Stimulated activated naive CD8-positive, alpha-beta T cell treated with anti-CD3 and anti-CD28 coated beads, Interleukin-15, Interleukin-2, amounts not matched to agents 100 ng/mL and 50 ng/mL, for 24 hours (primary cell): ENCODE measurements around the gene SERTAD2.
A peak's percentile ranks its signal among the peaks of the same experiment; 100 is the strongest.

ENCODE experiments used
- H3K27ac Mint-ChIP-seq: one replicate; pipeline ENCODE4 v1.8.0; 2021; ENCODE audit warnings: mild to moderate bottlenecking, mixed read lengths
- H3K27me3 Mint-ChIP-seq: one replicate; pipeline ENCODE4 v1.8.0; 2021; ENCODE audit warnings: mixed read lengths
- H3K36me3 Mint-ChIP-seq: one replicate; pipeline ENCODE4 v1.8.0; 2021; ENCODE audit warnings: low read depth, mixed read lengths
- H3K4me1 Mint-ChIP-seq: one replicate; pipeline ENCODE4 v1.8.0; 2021; ENCODE audit warnings: low read depth, mixed read lengths
- H3K4me3 Mint-ChIP-seq: one replicate; pipeline ENCODE4 v1.8.0; 2021; ENCODE audit warnings: mild to moderate bottlenecking, mixed read lengths
- H3K9me3 Mint-ChIP-seq: one replicate; pipeline ENCODE4 v1.8.0; 2021; ENCODE audit warnings: mixed read lengths

Gene SERTAD2

GRCh38 chr2:64661741-64662169 lies 8.0 kb upstream of the SERTAD2 start:
- Mint-ChIP-seq H3K9me3 (no peaks in the 10 kb centered on the region), H3K4me1 (peaks cover 67% of the 10 kb centered on the region), H3K27ac (peak overlapping the region; percentile 45), H3K27me3 (no peaks in the 10 kb centered on the region), H3K4me3 (no peak overlapping the region), H3K36me3 (peaks cover 3% of the 10 kb centered on the region)

DNA sequence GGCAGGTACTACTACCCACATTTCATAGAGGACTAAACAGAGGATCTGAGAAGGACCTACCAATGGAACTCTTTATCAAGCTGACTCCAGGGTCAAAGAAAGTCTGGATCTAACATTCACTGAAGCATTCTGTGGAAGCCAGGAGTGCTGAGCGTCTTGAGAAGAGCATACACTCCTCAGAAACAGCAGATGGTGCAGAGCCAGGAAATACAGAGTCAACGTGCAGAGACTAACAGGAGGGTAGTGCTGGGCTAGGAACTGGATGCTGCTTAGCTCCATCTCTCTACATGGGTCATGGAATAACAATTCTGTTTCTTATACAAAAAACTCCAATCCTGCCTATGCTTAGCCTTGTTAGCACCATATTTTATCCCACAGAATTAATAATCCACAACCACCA lies 5.5 kb upstream of the SERTAD2 start:
- Mint-ChIP-seq H3K4me3 (no peak overlapping the region), H3K36me3 (peaks cover 3% of the 10 kb centered on the region), H3K4me1 (peaks cover 82% of the 10 kb centered on the region), H3K27ac (no peak overlapping the region), H3K9me3 (no peaks in the 10 kb centered on the region), H3K27me3 (no peaks in the 10 kb centered on the region)

DNA sequence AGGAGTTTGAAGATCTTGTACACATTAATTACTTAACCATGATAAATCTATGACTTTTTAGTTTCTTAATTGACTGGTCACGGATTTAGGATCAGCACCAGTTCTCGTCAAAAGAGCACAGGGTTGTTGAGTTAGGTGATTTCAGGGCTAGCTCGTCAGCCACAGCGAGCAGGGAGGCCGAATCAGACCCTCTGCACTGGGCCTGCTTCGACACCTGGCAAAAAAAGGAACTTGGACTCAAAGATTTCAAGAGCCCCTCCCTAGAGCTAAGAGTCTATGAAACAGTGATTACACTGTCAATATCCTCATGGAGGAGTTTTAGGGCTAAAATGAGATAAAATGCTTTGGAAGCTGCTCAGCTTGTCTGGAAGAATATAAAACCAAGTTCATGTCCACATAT lies 4.6 kb upstream of the SERTAD2 start:
- Mint-ChIP-seq H3K4me1 (peaks cover 74% of the 10 kb centered on the region), H3K9me3 (no peaks in the 10 kb centered on the region), H3K4me3 (no peak overlapping the region), H3K27ac (peak overlapping the region; percentile 43), H3K27me3 (no peaks in the 10 kb centered on the region), H3K36me3 (no peaks in the 10 kb centered on the region)

DNA sequence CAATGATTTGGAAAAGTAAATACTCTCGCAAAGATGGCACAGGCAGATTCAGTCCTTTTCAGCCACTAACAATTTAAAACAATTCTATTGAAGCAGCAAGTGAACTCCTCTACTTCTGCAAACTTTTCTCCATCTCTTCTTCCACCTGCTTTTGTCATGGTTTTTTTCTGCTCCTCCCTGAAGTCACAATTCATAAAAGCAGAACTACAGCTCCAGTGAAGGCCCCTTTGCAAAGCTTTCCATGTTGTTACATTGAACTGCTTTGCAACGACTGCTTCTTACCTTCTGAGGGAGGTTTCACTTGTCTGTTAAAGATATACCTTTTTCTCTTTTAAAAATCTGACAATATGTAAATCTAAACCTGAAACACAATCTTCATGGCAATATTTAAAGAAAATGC lies 3.7 kb upstream of the SERTAD2 start:
- H3K4me3 Mint-ChIP-seq: no peak overlapping the region
- no peaks in the 10 kb centered on the region for H3K9me3 Mint-ChIP-seq
- H3K27ac Mint-ChIP-seq: no peak overlapping the region
- H3K4me1 Mint-ChIP-seq: peaks cover 76% of the 10 kb centered on the region
- no peaks in the 10 kb centered on the region for H3K36me3 Mint-ChIP-seq
- H3K27me3 Mint-ChIP-seq: no peaks in the 10 kb centered on the region

GRCh38 chr2:64656379-64656778 lies 2.7 kb upstream of the SERTAD2 start:
- Mint-ChIP-seq H3K4me3 (no peak overlapping the region), H3K27ac (no peak overlapping the region)

DNA sequence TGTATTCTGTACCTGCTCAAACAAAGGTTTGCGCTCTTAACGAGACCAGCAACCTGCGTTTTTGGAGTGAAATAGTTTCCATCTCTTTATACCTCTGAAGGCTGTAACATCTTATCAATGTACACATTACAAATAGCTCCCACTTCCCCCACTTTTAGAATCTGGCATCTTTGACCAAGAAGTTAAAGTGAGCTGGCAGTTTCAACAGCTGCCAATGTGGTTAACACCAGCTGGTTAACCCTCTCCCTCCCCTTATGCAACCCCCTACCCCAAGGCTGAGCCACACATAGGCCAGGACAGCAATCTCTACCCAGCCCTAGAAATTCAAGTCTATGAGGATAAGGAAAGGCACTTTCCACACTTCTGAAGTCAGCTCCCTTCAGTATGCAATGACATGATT lies 2.2 kb upstream of the SERTAD2 start:
- Mint-ChIP-seq H3K4me1 (peaks cover 79% of the 10 kb centered on the region), H3K36me3 (no peaks in the 10 kb centered on the region), H3K9me3 (no peaks in the 10 kb centered on the region), H3K27ac (peak overlapping the region; percentile 84), H3K27me3 (no peaks in the 10 kb centered on the region), H3K4me3 (peak overlapping the region; percentile 80)

More at GRCh38 chr2:64656379-64656778, 2.7 kb upstream of the SERTAD2 start:
- Mint-ChIP-seq H3K4me1 (peaks cover 76% of the 10 kb centered on the region), H3K27me3 (no peaks in the 10 kb centered on the region), H3K36me3 (no peaks in the 10 kb centered on the region), H3K9me3 (no peaks in the 10 kb centered on the region)

DNA sequence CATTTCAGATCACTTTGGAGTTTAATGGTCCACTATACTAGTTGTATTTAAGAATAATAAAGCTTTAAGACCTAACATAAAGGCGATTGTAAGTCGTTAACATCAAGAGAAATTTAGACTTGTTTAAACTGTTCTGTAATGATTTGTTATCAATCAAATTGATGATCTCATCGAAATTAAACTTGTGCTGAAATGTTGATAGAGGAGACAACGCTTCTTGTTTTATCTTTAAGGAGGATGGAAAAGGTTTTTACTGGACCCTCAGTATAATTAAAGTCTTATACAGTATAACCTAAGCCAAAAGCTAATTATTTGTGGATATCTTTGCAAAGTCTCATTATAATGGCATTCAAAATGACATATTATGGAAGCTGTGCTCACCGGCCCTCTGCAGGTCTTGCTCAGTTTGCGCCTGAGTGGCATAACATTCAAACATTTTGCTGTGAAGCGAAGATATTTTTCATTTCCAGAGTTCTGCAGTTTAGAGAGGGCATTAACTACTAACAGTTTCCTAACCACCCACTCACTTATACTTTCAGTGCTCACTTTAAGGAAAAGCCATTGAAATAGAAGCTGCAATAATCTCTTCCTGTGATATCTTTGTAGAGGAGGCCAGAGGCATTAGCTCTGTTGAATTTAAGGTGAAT lies 1.4 kb upstream of the SERTAD2 start:
- H3K4me1 Mint-ChIP-seq: peaks cover 82% of the 10 kb centered on the region

DNA sequence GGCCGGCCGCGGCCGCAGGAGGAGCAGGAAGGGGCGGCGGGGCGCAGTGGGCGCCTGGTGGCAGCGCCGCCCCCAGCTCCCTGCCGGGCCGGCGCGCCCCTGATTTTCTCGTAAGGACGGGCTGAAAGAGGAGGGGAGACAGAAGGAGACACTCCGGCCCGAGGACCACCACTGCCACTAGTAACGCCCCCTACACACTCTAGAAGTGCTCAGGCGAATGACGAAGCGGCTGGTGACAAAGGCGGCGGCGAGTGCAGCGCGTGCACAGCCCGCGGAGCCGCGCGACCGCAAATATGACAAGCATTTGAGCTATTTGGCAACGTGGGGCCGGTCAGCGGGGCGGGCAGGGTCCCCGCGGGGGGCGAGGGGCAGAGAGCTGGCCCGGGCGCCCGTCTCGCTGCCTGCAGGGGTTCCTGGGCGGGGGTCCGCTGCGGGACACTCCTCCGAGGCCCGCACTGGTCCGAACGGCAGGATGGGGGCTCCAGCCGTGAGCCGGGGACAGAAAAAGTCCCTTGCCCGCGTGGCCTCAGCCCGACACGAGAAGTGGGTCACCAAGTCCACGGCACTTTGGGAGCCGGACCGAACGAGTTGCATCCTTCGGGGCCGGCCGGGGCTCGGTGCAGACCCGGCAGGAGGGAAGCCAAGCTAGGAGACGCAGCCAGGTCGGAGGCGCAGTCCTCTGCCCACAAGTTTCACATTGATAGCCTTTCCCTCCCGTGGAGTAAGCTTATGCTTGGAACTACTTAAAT lies 524 bp upstream of the SERTAD2 start:
- H3K4me3 Mint-ChIP-seq: peak overlapping the region; percentile 80
- H3K4me1 Mint-ChIP-seq: peaks cover 83% of the 10 kb centered on the region
- peak overlapping the region; percentile 84 for H3K27ac Mint-ChIP-seq
- no peaks in the 10 kb centered on the region for H3K27me3 Mint-ChIP-seq
- H3K36me3 Mint-ChIP-seq: no peaks in the 10 kb centered on the region
- no peaks in the 10 kb centered on the region for H3K9me3 Mint-ChIP-seq

More for the DNA sequence above, 1.4 kb upstream of the SERTAD2 start:
- no peaks in the 10 kb centered on the region for H3K27me3 Mint-ChIP-seq
- no peaks in the 10 kb centered on the region for H3K36me3 Mint-ChIP-seq
- no peaks in the 10 kb centered on the region for H3K9me3 Mint-ChIP-seq
- peak overlapping the region; percentile 84 for H3K27ac Mint-ChIP-seq
- H3K4me3 Mint-ChIP-seq: peak overlapping the region; percentile 80

DNA sequence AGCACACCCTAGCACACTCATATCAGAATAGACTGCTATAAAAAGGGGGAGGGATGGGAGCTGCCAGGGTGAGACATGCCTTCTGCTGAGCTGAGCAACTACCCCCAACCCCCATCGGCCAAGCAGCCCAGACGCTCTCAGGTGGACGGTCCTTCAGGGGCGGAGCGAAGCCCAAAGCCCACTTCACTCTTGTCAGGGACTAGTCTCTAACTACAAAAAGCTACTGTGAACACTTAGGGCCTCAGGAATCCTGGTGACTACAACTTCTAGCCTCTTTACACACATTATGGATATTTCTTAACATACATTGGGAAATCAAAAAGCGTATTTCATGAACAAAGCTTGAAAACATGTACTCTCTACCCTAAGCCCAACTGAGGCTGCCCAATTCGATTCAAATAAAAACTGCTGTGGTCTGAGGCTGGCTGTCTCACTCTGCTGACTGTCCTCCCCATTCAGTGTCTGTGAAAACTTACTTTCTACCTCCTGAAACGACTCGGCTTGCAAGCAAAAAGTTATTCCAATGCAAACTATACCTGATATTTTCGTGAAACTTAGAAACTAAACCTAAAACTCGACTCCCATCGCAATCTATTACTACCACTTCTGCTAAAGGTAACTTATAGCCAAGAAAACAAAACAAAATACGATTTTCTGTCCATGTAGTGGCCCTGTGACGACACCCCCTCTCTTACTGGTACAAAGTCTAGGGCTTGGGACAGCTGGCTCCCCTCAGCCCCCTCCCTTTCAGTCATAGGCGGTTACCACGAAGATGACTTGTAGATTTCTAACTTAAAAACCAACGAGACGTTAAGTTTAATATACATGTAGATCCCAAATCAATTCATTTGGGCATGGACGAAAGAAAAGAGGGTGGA lies 1.2 kb downstream of the SERTAD2 start:
- Mint-ChIP-seq H3K4me1 (peaks cover 83% of the 10 kb centered on the region), H3K9me3 (no peaks in the 10 kb centered on the region), H3K36me3 (no peaks in the 10 kb centered on the region), H3K4me3 (peak overlapping the region; percentile 91), H3K27me3 (no peaks in the 10 kb centered on the region), H3K27ac (peak overlapping the region; percentile 76)

DNA sequence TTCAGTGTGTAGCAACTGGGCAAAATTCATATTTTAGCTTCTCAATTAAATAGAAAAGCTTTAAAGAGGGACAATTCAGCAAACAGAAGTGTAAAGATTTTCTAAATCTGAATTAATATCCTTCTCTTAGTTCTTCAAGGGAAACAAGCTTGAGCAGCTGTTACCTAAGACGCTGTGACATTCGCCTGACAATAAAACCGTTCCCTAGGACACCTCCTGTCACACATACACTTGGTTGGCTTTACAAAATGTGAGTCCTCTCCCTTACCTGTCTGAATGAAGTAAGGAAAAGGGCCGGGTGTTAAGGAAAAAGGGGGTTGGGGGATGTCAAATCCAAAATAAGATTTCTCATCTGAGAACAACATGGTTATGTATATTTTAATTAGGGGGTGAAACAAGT lies 2.1 kb downstream of the SERTAD2 start:
- Mint-ChIP-seq H3K9me3 (no peaks in the 10 kb centered on the region), H3K4me3 (peak overlapping the region; percentile 91)

DNA sequence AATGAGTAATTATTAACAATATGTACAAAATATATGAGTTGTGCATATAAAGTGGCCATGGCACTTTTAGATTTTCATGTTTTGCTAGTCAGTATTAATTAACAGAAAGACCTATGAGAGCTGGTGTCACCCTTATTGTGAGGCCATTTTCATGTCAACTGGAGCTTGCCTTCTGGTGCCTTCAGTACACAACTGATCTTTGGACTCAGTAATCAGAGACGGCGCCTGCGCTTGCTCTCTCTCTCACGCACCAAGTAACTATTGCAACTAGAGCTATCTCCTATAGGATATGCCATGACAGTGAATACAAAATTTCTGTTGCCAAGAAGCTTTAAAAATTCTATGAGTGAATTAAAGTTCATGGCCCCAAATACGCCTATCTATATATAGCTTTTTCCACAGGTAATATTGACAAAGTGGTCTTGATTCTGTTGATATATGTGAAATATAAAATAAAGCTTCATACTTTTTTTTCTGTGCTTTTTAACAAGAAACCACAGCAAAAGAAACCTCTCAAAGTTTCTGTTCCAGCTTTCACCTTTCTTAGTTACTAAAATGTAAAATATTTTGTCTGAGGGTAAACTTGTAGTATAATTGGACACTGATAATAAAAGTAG lies 2.9 kb downstream of the SERTAD2 start:
- Mint-ChIP-seq H3K4me3 (no peak overlapping the region), H3K27ac (no peak overlapping the region), H3K27me3 (no peaks in the 10 kb centered on the region), H3K4me1 (peaks cover 83% of the 10 kb centered on the region), H3K36me3 (no peaks in the 10 kb centered on the region), H3K9me3 (no peaks in the 10 kb centered on the region)

More for the DNA sequence above, 2.1 kb downstream of the SERTAD2 start:
- H3K27me3 Mint-ChIP-seq: no peaks in the 10 kb centered on the region
- no peaks in the 10 kb centered on the region for H3K36me3 Mint-ChIP-seq
- no peak overlapping the region for H3K27ac Mint-ChIP-seq
- peaks cover 83% of the 10 kb centered on the region for H3K4me1 Mint-ChIP-seq

- Mint-ChIP-seq H3K36me3 (no peaks in the 10 kb centered on the region), H3K9me3 (no peaks in the 10 kb centered on the region), H3K4me3 (no peak overlapping the region), H3K27me3 (no peaks in the 10 kb centered on the region), H3K27ac (no peak overlapping the region), H3K4me1 (peaks cover 80% of the 10 kb centered on the region)
Observed at GRCh38 chr2:64650296-64650695, 3.4 kb downstream of the SERTAD2 start.

DNA sequence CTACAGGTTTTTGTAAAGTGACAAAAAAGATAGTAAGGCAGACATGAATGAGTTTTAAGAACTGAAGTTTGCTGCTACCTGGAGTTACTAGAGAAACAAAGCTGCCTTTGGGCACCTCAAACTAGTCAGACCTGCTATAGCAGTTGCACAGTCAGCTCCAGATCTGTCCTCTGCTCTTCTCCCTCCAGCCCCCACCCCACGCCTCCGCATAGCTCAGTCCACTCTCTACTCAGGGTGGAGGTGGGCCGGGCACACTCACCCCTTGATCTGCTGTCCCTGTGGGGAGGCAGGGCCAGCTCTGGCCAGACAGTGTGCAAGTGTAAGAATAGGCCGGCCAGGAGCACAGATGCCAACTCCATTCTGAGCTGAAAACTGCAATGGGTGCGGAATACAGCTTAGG lies 4.1 kb downstream of the SERTAD2 start:
- Mint-ChIP-seq H3K9me3 (no peaks in the 10 kb centered on the region), H3K4me1 (peaks cover 80% of the 10 kb centered on the region), H3K4me3 (peak overlapping the region; percentile 50), H3K27me3 (no peaks in the 10 kb centered on the region), H3K27ac (peak overlapping the region; percentile 42), H3K36me3 (no peaks in the 10 kb centered on the region)

- no peak overlapping the region for H3K4me3 Mint-ChIP-seq
Observed at GRCh38 chr2:64649013-64649484, 4.7 kb downstream of the SERTAD2 start.

More at GRCh38 chr2:64649013-64649484, 4.7 kb downstream of the SERTAD2 start:
- no peaks in the 10 kb centered on the region for H3K9me3 Mint-ChIP-seq
- no peak overlapping the region for H3K27ac Mint-ChIP-seq
- no peaks in the 10 kb centered on the region for H3K36me3 Mint-ChIP-seq
- peaks cover 83% of the 10 kb centered on the region for H3K4me1 Mint-ChIP-seq
- no peaks in the 10 kb centered on the region for H3K27me3 Mint-ChIP-seq
